Adrenal gland (tissue), 12 donors: Measurements from ENCODE around the gene SBF2. TPM values are rescaled to one million over a fixed set of nuclear protein-coding genes. Genes with fewer than 3 reads are reported as not detected.
"Not testable (repeated sequence)": the region's sequence is repeated elsewhere in the genome, so short reads cannot be mapped to it uniquely, and the experiment has no call there.

ENCODE experiments used
- DNase-seq, 7 donors: peaks; one replicate each; pipeline ENCODE4 v3.0.0-alpha.2; 2019 to 2020
- H3K27ac ChIP-seq, 5 donors: fragments of 200-600 bp; sonication (generic) in 4 of 5; 1 replicate in 3 of 5; 2 replicates in 2 of 5; pipeline versions ENCODE4 v1.5.1 to v1.8.0; 2016 to 2020; ENCODE audit warnings: mild to moderate bottlenecking in 1 of 5
- H3K27me3 ChIP-seq: fragments of 200-600 bp; 2 replicates; pipeline ENCODE4 v1.8.0; 2021
- H3K36me3 ChIP-seq, 2 donors: fragments of 200-600 bp; replicated peaks in 1 of 2; 1 replicate in 1 of 2; 2 replicates in 1 of 2; pipeline versions ENCODE4 v1.5.1 to v1.8.0; 2018 to 2022
- H3K4me1 ChIP-seq, 2 donors: fragments of 200-600 bp; replicated peaks in 1 of 2; 1 replicate in 1 of 2; 2 replicates in 1 of 2; pipeline versions ENCODE4 v1.5.1 to v1.8.0; 2018 to 2021
- H3K4me3 ChIP-seq, 4 donors: fragments of 200-600 bp; sonication (generic) in 3 of 4; one replicate each; pipeline ENCODE4 v1.5.1; 2016 to 2018
- H3K9me3 ChIP-seq, 3 donors: fragments of 200-600 bp; sonication (generic) in 1 of 3; replicated peaks in 1 of 3; 1 replicate in 2 of 3; 2 replicates in 1 of 3; pipeline versions ENCODE4 v1.5.1 to v1.8.0; 2016 to 2021
- CTCF ChIP-seq, 6 experiments: fragments of 450-650 bp in 4 of 6; fragments of 200-600 bp in 2 of 6; sonication (generic) in 1 of 6; IDR thresholded peaks; 1 replicate in 5 of 6; 2 replicates in 1 of 6; pipeline versions ENCODE4 v1.5.1 to v1.8.0; 2016 to 2021; ENCODE audit warnings: antibody characterized with exemption in 6 of 6, mild to moderate bottlenecking in 2 of 6, moderate library complexity in 1 of 6
- POLR2A ChIP-seq, 2 donors: fragments of 450-650 bp; IDR thresholded peaks; one replicate each; pipeline ENCODE4 v1.6.1; 2017; ENCODE audit warnings: antibody characterized with exemption in 2 of 2, mild to moderate bottlenecking in 2 of 2, moderate library complexity in 1 of 2
- WGBS, 4 donors: extraction: QIAGEN DNeasy Blood & Tissue Kit in 2 of 4; methylation state at CpG; one replicate each; pipeline versions ENCODE4 v1.1.5 to v1.1.7; 2013 to 2017; 5-methylcytosine and 5-hydroxymethylcytosine counted together
- intact Hi-C, 2 donors: fragments of 100-400 bp; cut with DNase I; formaldehyde crosslinking; loops; one replicate each; pipeline versions ENCODE4 v1.14.1 to v1.15.0; 2022 to 2023
- polyA plus RNA-seq, 3 donors: library from polyadenylated mRNA; stranded (reverse); fragments of 200-250 nt in 2 of 3; fragments of 350-450 nt in 1 of 3; fragmentation: Illumina TruSeq in 1 of 3; extraction: RNeasy Lipid Tissue Mini Kit (QIAGEN cat#74804) in 1 of 3; gene quantifications; one replicate each; pipeline ENCODE4 v1.2.3, GENCODE V29; 2013 to 2014
- total RNA-seq, 9 donors: library from RNA; depleted of rRNA in 4 of 9; stranded (reverse); fragments of >200 nt in 4 of 9; fragments of 120-200 nt in 1 of 9; fragmentation: NEBNext Ultra II Directional in 1 of 9; extraction: Animal tissue kit (Norgen Biotek cat#: 25700) in 1 of 9; gene quantifications; one replicate each; pipeline versions ENCODE4 v1.1.0 to v1.2.4, GENCODE V29; 2013 to 2023
- donor health status: healthy with polysubstance abuse.
- donor health status: Bipolar disorder and iron deficiency.
- donor health status: DM: yes; HTN: yes; CAD: no.
- donor health status: DM: no; HTN: no; CAD: no.
- donor health status: DM: no; HTN: no; CAD: no.
- donor health status: DM: yes; HTN: yes; CAD: no.

Gene SBF2
- total and polyA plus RNA-seq, 12 donors, result 12.5 to 66.7 (median 38.0) TPM

GRCh38 chr11:10130875-10131274 is 163.1 kb downstream of the SBF2 start:
- no peaks in the 10 kb centered on the region for H3K4me1 ChIP-seq
- no peaks in the 10 kb centered on the region for H3K27me3 ChIP-seq
- no peaks in the 10 kb centered on the region for H3K9me3 ChIP-seq
- no peak for DNase-seq
- H3K4me3 ChIP-seq, result no peak overlapping the region
- no peak for TF ChIP-seq POLR2A (IDR thresholded peaks at IDR 0.05)
- TF ChIP-seq CTCF (IDR thresholded peaks at IDR 0.05), result no peak
- WGBS, 4 donors, result 76 to 89% (median 80%) methylated on average over 3 of the region's 3 CpGs
- intact Hi-C loops, result no loop called here
- no peaks in the 10 kb centered on the region for H3K36me3 ChIP-seq
- H3K27ac ChIP-seq, result no peak overlapping the region

DNA sequence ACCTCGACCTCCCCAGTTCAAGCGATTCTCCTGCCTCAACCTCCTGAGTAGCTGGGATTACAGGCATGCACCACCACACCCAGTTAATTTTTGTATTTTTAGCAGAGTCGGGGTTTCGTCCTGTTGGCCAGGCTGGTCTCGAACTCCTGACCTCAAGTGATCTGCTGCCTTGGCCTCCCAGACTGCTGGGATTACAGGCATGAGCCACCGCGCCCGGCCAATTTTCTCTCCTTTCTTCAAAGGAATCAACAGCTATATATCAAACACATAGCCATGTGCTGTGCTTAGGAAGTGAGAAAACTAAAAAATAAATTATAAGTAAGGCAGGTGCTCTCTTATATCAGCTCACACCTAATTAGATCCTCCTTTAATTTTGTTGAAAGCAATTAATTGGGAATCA is 164.8 kb downstream of the SBF2 start:
- intact Hi-C loops, H3K27ac ChIP-seq, H3K9me3 ChIP-seq, H3K36me3 ChIP-seq, H3K4me3 ChIP-seq, DNase-seq, H3K4me1 ChIP-seq, H3K27me3 ChIP-seq: not testable (repeated sequence)
- 92 to 94% (median 93%) methylated on average over 8 of the region's 8 CpGs for WGBS, 4 donors

- no peak overlapping the region for H3K4me3 ChIP-seq
- TF ChIP-seq POLR2A (IDR thresholded peaks at IDR 0.05) (no peak), CTCF (IDR thresholded peaks at IDR 0.05) (no peak)
- WGBS, 4 donors, result 61 to 84% (median 72%) methylated on average over 2 of the region's 2 CpGs
- no peaks in the 10 kb centered on the region for H3K9me3 ChIP-seq
- H3K4me1 ChIP-seq, result peaks cover 0 to 9% of the 10 kb centered on the region in 2 donors
- no peaks in the 10 kb centered on the region for H3K36me3 ChIP-seq
- H3K27ac ChIP-seq, result no peak overlapping the region
- DNase-seq, result no peak
- intact Hi-C loops, result no loop called here
- H3K27me3 ChIP-seq, result no peaks in the 10 kb centered on the region
Observed at GRCh38 chr11:10125522-10126133, 168.4 kb downstream of the SBF2 start.

- WGBS, 4 donors, result 72 to 78% (median 74%) methylated on average over 5 of the region's 5 CpGs
- Histone ChIP-seq H3K9me3 (no peaks in the 10 kb centered on the region), H3K4me1 (peaks cover 10 to 34% of the 10 kb centered on the region in 2 donors), H3K4me3 (no peak overlapping the region), H3K36me3 (no peaks in the 10 kb centered on the region), H3K27ac (no peak overlapping the region), H3K27me3 (no peaks in the 10 kb centered on the region)
- intact Hi-C loops, result no loop called here
- DNase-seq, result peak in 6 of 7 donors; percentile 24 to 59 (median 40)
- TF ChIP-seq CTCF (IDR thresholded peaks at IDR 0.05) (no peak), POLR2A (IDR thresholded peaks at IDR 0.05) (no peak)
Observed at GRCh38 chr11:10122326-10123197, 171.5 kb downstream of the SBF2 start.
